Uterus (tissue), 2 donors: ENCODE measurements around the gene GH1.
"Not testable (repeated sequence)": the region's sequence is repeated elsewhere in the genome, so short reads cannot be mapped to it uniquely, and the experiment has no call there.

Experiments
- POLR2A ChIP-seq, 2 donors: fragments of 450-650 bp; IDR thresholded peaks; one replicate each; pipeline ENCODE4 v1.6.1; 2016; ENCODE audit warnings: antibody characterized with exemption in 2 of 2, mild to moderate bottlenecking in 1 of 2, moderate library complexity in 1 of 2
- TF ChIP-seq, protein P1 (sequence below), 4 experiments: fragments of 200-600 bp in 2 of 4; fragments of 450-650 bp in 2 of 4; sonication (generic) in 2 of 4; IDR thresholded peaks; one replicate each; pipeline ENCODE4 v1.5.1; 2016 to 2019; ENCODE audit warnings: antibody characterized with exemption in 4 of 4, mild to moderate bottlenecking in 2 of 4, moderate library complexity in 1 of 4

- TF ChIP-seq, protein P1, sequence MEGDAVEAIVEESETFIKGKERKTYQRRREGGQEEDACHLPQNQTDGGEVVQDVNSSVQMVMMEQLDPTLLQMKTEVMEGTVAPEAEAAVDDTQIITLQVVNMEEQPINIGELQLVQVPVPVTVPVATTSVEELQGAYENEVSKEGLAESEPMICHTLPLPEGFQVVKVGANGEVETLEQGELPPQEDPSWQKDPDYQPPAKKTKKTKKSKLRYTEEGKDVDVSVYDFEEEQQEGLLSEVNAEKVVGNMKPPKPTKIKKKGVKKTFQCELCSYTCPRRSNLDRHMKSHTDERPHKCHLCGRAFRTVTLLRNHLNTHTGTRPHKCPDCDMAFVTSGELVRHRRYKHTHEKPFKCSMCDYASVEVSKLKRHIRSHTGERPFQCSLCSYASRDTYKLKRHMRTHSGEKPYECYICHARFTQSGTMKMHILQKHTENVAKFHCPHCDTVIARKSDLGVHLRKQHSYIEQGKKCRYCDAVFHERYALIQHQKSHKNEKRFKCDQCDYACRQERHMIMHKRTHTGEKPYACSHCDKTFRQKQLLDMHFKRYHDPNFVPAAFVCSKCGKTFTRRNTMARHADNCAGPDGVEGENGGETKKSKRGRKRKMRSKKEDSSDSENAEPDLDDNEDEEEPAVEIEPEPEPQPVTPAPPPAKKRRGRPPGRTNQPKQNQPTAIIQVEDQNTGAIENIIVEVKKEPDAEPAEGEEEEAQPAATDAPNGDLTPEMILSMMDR (IDR thresholded peaks at IDR 0.05) = not testable (repeated sequence)
- not testable (repeated sequence) for TF ChIP-seq POLR2A (IDR thresholded peaks at IDR 0.05)
These were observed 2.9 kb downstream of the GH1 start for GRCh38 chr17:63915753-63916152.
